Fibroblast of pulmonary artery (primary cell): ENCODE data around the gene CEP68.

Source experiments
- DNase-seq: peaks from one replicate; pipeline ENCODE4 v3.0.0-alpha.2; 2010; ENCODE audit warnings: low read depth
- H3K4me3 ChIP-seq: replicated peaks from 2 replicates; pipeline ENCODE4 v1.5.1; 2011; ENCODE audit warnings: low read depth, mild to moderate bottlenecking, control low read depth, low read length, moderate library complexity
- TF ChIP-seq, protein P1 (sequence below): IDR thresholded peaks from 2 replicates; pipeline ENCODE4 v1.5.1; 2011; ENCODE audit warnings: mild to moderate bottlenecking, control low read depth, low read length, inconsistent platforms; ENCODE audit errors: missing control alignments

The CEP68 gene

DNA sequence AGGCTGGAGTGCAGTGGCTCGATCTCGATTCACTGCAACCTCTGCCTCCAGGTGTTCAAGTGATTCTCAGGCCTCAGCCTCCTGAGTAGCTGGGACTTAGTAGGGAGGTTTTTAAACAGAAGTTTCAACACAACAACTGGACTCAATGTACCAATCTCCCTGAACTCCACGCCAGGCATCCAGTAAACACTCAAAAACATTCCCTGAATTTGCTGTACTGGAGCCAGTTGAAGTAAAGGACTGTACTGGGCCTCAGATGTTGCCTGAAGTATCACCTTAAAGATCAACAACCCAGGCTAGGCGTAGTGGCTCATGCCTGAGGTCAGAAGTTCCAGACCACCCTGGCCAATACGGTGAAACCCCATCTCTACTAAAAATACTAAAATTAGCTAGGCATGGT is 51.3 kb downstream of the CEP68 start:
- H3K4me3 ChIP-seq = no peak overlapping the region
- TF ChIP-seq, protein P1, sequence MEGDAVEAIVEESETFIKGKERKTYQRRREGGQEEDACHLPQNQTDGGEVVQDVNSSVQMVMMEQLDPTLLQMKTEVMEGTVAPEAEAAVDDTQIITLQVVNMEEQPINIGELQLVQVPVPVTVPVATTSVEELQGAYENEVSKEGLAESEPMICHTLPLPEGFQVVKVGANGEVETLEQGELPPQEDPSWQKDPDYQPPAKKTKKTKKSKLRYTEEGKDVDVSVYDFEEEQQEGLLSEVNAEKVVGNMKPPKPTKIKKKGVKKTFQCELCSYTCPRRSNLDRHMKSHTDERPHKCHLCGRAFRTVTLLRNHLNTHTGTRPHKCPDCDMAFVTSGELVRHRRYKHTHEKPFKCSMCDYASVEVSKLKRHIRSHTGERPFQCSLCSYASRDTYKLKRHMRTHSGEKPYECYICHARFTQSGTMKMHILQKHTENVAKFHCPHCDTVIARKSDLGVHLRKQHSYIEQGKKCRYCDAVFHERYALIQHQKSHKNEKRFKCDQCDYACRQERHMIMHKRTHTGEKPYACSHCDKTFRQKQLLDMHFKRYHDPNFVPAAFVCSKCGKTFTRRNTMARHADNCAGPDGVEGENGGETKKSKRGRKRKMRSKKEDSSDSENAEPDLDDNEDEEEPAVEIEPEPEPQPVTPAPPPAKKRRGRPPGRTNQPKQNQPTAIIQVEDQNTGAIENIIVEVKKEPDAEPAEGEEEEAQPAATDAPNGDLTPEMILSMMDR = no peak
- DNase-seq = no peak

DNA sequence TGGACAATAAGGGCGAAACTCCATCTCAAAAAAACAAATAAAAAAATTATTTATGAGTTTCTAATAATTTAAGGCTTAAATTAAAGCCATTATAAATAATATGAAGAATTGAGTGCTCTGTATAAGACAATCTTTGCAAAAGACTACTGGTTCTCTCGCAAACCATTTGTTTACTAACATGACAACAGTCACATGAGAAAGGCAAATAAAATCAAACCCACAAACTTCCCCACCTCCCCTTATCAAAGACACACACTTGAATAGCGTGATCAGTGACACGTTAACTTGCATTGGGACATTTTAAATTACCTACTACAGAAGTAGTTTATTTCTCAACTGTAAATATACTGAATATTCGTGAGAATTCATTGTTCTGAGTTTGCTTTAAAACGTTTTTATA is 52.6 kb downstream of the CEP68 start:
- DNase-seq = no peak
- no peak overlapping the region for H3K4me3 ChIP-seq
- TF ChIP-seq, protein P1 = no peak

DNA sequence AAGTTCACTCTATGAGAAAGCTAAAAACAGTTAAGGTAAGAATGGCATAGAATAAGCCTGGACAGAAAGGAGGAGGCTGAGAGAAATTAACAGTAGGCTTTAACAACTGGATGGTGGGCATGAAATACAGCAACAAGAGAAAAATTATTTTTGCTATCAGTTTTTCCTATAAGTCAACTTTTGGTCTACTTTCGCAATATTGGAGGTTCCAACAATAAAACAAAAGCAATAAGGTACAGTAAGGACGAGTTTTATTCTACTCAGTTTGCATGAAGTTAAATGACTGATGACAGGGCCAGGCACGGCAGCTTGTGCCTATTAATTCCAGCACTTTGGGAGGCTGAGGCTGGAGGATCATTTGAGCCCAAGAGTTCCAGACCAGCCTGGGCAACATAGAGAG is 56.4 kb downstream of the CEP68 start:
- TF ChIP-seq, protein P1 = no peak
- H3K4me3 ChIP-seq = no peak overlapping the region
- DNase-seq = peak; percentile 11

DNA sequence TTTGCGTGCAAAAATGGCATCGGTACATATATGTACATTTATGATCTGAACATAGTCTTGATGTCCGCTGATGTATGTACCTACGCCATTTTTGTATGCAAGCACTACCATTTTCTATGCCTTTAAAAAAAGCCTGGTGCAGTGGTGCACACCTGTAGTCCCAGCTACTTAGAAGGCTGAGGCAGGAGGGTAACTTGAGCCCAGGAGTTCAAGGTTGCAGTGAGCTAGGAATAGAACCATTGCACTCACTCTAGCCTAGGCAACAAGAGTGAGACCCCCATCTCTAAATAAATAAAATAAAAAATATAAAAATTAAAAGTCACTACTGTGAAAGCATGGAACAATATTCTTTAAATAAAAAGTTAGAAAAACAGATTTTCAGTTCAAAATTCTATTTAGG is 57.0 kb downstream of the CEP68 start:
- TF ChIP-seq, protein P1 = no peak

DNA sequence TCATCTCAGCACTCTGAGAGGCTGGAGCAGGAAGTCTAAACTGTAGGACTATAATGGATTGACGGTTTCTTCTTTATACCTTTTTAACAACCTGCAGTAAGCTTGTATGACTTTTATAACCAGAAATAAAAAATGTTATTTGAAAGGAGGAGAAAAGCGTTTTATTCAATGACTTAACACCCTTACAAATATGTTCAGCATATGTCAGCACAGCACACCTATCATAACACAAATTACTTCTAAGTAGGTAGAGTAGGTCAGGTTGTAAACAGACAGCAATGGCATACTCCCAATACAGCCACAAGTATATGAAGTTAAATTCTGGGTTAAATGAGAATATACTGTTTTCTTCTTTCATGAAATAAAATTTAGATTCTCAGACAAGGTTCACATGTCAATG is 57.6 kb downstream of the CEP68 start:
- H3K4me3 ChIP-seq = no peak overlapping the region
- DNase-seq = no peak
- TF ChIP-seq, protein P1 = no peak

More for the DNA sequence above, 57.0 kb downstream of the CEP68 start:
- DNase-seq = no peak
- no peak overlapping the region for H3K4me3 ChIP-seq

DNA sequence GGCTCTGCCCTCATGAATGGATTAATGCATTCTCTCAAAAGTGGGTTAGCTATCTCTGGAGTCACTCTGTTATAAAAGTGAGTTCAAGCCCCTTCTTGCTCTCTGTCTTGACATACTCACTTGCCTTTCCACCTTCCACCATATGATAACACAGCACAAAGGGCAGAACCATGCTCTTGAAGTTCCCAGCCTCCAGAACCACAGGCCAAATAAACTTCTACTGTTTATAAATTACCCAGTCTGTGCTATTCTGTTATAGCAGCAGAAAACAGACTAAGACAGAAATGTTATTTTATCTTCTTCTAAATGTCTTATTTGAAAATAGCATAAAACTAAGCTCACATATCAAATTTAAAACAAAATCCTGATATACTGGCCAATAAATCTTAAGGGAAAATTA is 58.7 kb downstream of the CEP68 start:
- DNase-seq = no peak
- TF ChIP-seq, protein P1 = no peak
- no peak overlapping the region for H3K4me3 ChIP-seq

DNA sequence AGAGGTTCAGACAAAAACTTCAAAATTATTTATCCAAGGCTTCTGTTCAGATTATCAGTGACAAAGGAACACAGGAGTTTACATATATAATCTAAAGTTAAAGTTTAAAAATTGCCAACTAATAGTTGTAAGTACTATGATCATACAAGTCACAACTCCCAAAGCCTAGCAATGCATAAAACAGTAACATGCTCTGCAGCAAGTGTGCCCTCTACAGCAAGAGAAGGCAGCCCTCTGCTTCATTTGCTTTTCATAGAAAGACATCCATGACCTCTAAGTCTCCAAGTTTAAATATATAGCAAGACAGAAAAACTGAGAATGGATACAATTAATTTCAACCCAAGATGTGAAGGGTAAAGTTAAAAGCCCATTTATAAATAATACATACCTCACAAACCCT is 60.4 kb downstream of the CEP68 start:
- TF ChIP-seq, protein P1 = no peak
- no peak overlapping the region for H3K4me3 ChIP-seq
- no peak for DNase-seq
